ENCODE measurements around the gene LRRC4B. TPM values are rescaled to one million over a fixed set of nuclear protein-coding genes. Genes with fewer than 3 reads are reported as not detected.

Gene LRRC4B
- total and polyA plus RNA-seq, 2 of the 13 experiments (the other 11 are each of a cell fraction or from before 2014, with no cell fraction given): not detected

GRCh38 chr19:50548191-50549058 lies 19.8 kb downstream of the LRRC4B start:
- Histone ChIP-seq H3K9ac (ENCODE audit: insufficient read depth, low read depth, low read length) (no peak overlapping the region), H3K27ac (ENCODE audit: extremely low read length, insufficient read depth, low read length) (no peak overlapping the region), H3K27me3 (ENCODE audit: control insufficient read depth in 1 of 2, insufficient read depth in 2 of 2, low read length in 2 of 2) (peaks cover 3 to 34% of the 10 kb centered on the region in 2 experiments; a peak in 4 of 5 replicates), H3K4me1 (ENCODE audit: insufficient read depth, low read length) (no peaks in the 10 kb centered on the region), H4K20me1 (ENCODE audit: insufficient read depth, low read length) (no peaks in the 10 kb centered on the region), H2AFZ (ENCODE audit: low read length) (no peak overlapping the region), H3K4me3 (replicated peaks in 1 of 3; ENCODE audit: insufficient read depth in 1 of 3, low read depth in 2 of 3, low read length in 3 of 3) (no peak overlapping the region), H3K36me3 (replicated peaks in 1 of 2; ENCODE audit: control insufficient read depth in 1 of 2, insufficient read depth in 2 of 2, low read length in 2 of 2) (no peaks in the 10 kb centered on the region), H3K79me2 (ENCODE audit: insufficient read depth, low read length) (no peaks in the 10 kb centered on the region), H3K4me2 (ENCODE audit: low read depth, low read length) (no peak overlapping the region), H3K9me3 (ENCODE audit: low read length) (no peaks in the 10 kb centered on the region)
- POLR2A ChIA-PET: no interaction called here
- intact Hi-C loops (cut with micrococcal nuclease; ENCODE audit: unreplicated experiment): no loop called here
- WGBS (ENCODE audit: low lambda C conversion rate): 34% methylated on average over 17 of the region's 45 CpGs
- TF ChIP-seq ZNF615 (CRISPR knock-in tag; IDR thresholded peaks at IDR 0.05; ENCODE audit: borderline replicate concordance) (no peak), THAP7 (CRISPR knock-in tag; IDR thresholded peaks at IDR 0.05) (no peak), ZNF280B (CRISPR knock-in tag; IDR thresholded peaks at IDR 0.05; ENCODE audit: borderline replicate concordance) (no peak), REXO4 (CRISPR knock-in tag; IDR thresholded peaks at IDR 0.05; ENCODE audit: borderline replicate concordance) (no peak)
- TF ChIP-seq, protein P1, sequence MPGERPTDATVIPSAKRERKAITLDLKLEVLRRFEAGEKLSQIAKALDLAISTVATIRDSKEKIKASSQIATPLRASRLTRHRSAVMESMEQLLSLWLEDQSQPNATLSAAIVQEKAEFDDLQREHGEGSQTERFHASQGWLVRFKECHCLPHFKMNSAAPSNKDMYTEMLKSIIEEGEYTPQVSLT (CRISPR knock-in tag; IDR thresholded peaks at IDR 0.05; ENCODE audit: borderline replicate concordance, low read depth): no peak
- TF ChIP-seq, protein P2, sequence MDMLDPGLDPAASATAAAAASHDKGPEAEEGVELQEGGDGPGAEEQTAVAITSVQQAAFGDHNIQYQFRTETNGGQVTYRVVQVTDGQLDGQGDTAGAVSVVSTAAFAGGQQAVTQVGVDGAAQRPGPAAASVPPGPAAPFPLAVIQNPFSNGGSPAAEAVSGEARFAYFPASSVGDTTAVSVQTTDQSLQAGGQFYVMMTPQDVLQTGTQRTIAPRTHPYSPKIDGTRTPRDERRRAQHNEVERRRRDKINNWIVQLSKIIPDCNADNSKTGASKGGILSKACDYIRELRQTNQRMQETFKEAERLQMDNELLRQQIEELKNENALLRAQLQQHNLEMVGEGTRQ (IDR thresholded peaks at IDR 0.05; ENCODE audit: low read depth, low read length): no peak
- TF ChIP-seq, protein P2 (CRISPR knock-in tag; IDR thresholded peaks at IDR 0.05; ENCODE audit: borderline replicate concordance): no peak
- TF ChIP-seq, protein P3, sequence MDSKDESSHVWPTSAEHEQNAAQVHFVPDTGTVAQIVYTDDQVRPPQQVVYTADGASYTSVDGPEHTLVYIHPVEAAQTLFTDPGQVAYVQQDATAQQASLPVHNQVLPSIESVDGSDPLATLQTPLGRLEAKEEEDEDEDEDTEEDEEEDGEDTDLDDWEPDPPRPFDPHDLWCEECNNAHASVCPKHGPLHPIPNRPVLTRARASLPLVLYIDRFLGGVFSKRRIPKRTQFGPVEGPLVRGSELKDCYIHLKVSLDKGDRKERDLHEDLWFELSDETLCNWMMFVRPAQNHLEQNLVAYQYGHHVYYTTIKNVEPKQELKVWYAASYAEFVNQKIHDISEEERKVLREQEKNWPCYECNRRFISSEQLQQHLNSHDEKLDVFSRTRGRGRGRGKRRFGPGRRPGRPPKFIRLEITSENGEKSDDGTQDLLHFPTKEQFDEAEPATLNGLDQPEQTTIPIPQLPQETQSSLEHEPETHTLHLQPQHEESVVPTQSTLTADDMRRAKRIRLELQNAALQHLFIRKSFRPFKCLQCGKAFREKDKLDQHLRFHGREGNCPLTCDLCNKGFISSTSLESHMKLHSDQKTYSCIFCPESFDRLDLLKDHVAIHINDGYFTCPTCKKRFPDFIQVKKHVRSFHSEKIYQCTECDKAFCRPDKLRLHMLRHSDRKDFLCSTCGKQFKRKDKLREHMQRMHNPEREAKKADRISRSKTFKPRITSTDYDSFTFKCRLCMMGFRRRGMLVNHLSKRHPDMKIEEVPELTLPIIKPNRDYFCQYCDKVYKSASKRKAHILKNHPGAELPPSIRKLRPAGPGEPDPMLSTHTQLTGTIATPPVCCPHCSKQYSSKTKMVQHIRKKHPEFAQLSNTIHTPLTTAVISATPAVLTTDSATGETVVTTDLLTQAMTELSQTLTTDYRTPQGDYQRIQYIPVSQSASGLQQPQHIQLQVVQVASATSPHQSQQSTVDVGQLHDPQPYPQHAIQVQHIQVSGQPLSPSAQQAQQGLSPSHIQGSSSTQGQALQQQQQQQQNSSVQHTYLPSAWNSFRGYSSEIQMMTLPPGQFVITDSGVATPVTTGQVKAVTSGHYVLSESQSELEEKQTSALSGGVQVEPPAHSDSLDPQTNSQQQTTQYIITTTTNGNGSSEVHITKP (CRISPR knock-in tag; IDR thresholded peaks at IDR 0.05; ENCODE audit: low read depth): no peak
- DNase-seq (ENCODE audit: low spot score) (no peak), ATAC-seq (no peak), FAIRE-seq (no peak)
- in situ Hi-C loops (cut with HindIII; ENCODE audit: extremely low pct_ligation_motif_present, low pct_unique_long_range_greater_than_20kb): loop anchor here (10.0 kb wide), 1 partner anchor 236 kb away; no protein-coding TSS in a partner anchor
- no TSS peak for BruUV-seq (replicated peaks)
- CTCF ChIA-PET (ENCODE audit: low intra/inter-chr PET ratio, low total read pairs): no interaction called here

Data from HepG2 (cell line).